Gastrocnemius medialis (tissue), 4 donors: Measurements from ENCODE around the gene CCDC174.

ENCODE experiments used
- CTCF ChIP-seq, 5 experiments: fragments of 450-650 bp in 3 of 5; fragments of 200-600 bp in 2 of 5; sonication (generic) in 2 of 5; IDR thresholded peaks in 4 of 5; conservative IDR thresholded peaks in 1 of 5; 1 replicate in 4 of 5; 2 replicates in 1 of 5; pipeline ENCODE4 v1.5.1; 2016 to 2019; ENCODE audit warnings: antibody characterized with exemption in 5 of 5, mild to moderate bottlenecking in 3 of 5, moderate library complexity in 3 of 5
- POLR2A ChIP-seq, 2 donors: fragments of 450-650 bp; IDR thresholded peaks; one replicate each; pipeline ENCODE4 v1.6.1; 2017; ENCODE audit warnings: antibody characterized with exemption in 2 of 2, mild to moderate bottlenecking in 2 of 2, moderate library complexity in 2 of 2

- TF ChIP-seq CTCF (IDR thresholded peaks at IDR 0.05 in 4 of 5, conservative IDR thresholded peaks at IDR 0.05 in 1 of 5) (no peak), POLR2A (IDR thresholded peaks at IDR 0.05) (no peak)
Measured at GRCh38 chr3:14640734-14641133, 10.8 kb upstream of the CCDC174 start.
